AG04449 (cell line): ENCODE measurements around the gene PDXK.

ENCODE experiments used
- CTCF ChIA-PET: fragments of 350-600 bp; formaldehyde crosslinking; extraction: SDS; loops from one replicate; lab custom pipeline; 2021; ENCODE audit warnings: antibody characterized with exemption; lab: Yijun Ruan, JAX
- POLR2A ChIA-PET: fragments of 400-600, 350-600 bp; formaldehyde crosslinking; extraction: SDS; loops from one replicate; lab custom pipeline; 2020; ENCODE audit warnings: antibody characterized with exemption, inconsistent platforms; lab: Yijun Ruan, JAX
- DNase-seq: peaks from one replicate; pipeline ENCODE4 v3.0.0-alpha.2; 2010; ENCODE audit warnings: low read depth, low spot score
- H3K4me3 ChIP-seq: 2 replicates; pipeline ENCODE4 v1.5.1; 2011; ENCODE audit warnings: low read depth, mild to moderate bottlenecking, control low read depth, low read length
- CTCF ChIP-seq: IDR thresholded peaks from one replicate; pipeline ENCODE4 v1.5.1; 2011; ENCODE audit warnings: mild to moderate bottlenecking, moderate library complexity, low read length, control low read depth, inconsistent platforms; ENCODE audit not compliant: insufficient read depth; ENCODE audit errors: missing control alignments

Gene PDXK

GRCh38 chr21:43721206-43721605 is 2.3 kb downstream of the PDXK start:
- POLR2A ChIA-PET, result no interaction called here
- TF ChIP-seq CTCF, result no peak
- CTCF ChIA-PET, result interaction anchor here (3.0 kb wide), 1 partner anchor 8 kb away, joined by 10 read pairs; no protein-coding TSS in a partner anchor
- DNase-seq, result no peak
- peak overlapping the region; percentile 90; the same call in 1 of the 2 replicates for H3K4me3 ChIP-seq

GRCh38 chr21:43721939-43722338 is 3.0 kb downstream of the PDXK start:
- ChIA-PET CTCF (interaction anchor here (1.5 kb wide), 1 partner anchor 11 kb away, joined by 3 read pairs; no protein-coding TSS in a partner anchor), POLR2A (no interaction called here)
- H3K4me3 ChIP-seq, result no peak overlapping the region
- no peak for DNase-seq
- no peak for TF ChIP-seq CTCF

GRCh38 chr21:43723648-43724047 is 4.7 kb downstream of the PDXK start:
- ChIA-PET CTCF (no interaction called here), POLR2A (no interaction called here)
- TF ChIP-seq CTCF, result no peak
- no peak overlapping the region for H3K4me3 ChIP-seq
- no peak for DNase-seq

DNA sequence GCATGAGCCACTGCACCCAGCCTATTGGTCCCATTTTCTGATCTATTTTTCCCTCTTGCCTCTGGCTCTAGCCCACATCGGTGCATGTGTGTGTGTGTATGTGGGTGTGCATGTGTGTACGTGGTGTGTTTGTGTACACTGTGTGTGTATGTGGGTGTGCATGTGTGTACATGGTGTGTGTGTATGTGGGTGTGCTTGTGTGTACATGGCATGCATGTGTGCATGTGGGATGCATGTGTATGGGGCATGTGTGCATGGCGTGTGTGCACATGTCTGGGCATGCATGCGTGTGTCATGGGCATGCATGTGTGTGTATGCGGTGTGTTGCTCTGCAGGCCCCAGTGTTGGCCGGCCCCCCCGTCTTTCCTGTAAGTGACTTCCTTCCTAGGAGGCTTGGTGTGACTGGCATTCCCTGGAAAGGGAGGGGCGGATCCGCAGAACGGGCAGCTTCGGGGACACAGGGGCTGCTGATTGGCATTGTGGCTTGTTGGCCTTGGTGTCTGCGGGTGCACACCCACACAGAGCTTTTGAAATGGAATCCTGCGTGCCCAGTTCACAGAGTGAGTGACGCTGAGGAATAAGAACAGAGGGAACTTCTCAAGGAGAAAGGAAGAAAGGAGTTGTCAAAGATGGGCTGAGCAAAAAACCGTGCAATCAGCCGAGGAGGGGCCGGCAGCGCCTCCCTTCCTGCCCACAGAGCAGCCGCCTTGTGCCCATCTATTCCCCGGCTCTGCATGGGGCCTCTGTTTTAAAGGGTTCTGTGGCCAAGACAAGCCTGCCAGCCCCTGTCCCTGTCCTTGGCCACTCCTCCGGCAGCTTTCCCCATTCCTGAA is 8.0 kb downstream of the PDXK start:
- DNase-seq, result no peak
- POLR2A ChIA-PET, result no interaction called here
- no peak for TF ChIP-seq CTCF
- CTCF ChIA-PET, result interaction anchor here (1.8 kb wide), 1 partner anchor 19 kb away, joined by 6 read pairs; no protein-coding TSS in a partner anchor
- no peak overlapping the region for H3K4me3 ChIP-seq

DNA sequence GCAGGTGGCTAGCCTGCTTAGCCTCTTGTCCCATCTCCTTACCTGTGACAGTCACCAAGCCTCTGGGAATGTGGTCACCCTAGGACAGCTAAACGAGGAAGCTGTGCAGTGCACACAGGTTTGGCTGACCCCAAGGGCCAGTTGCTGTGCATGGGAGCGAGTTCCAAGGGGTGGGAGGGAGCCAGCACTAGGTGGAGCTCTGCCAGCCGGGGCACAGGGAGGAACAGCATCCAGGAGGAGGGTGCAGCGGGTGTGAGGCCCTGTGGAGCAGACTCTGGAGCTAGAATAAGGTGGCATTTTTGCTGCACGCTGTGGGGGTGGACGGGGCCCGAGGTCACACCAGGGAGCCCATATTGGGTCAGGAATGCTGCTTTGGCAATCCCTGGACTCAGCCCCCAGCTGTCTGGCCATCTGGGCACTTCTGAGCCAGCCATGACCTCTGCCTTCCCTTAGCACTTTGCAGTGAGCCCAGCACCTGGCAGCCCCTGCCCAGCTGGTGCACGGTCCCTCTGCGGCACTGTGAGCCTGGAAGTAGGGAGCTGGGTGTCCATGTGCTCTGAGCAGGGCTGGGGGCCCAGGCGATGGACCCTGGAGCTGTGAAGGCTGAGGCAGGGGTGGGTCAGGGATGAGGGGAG is 8.7 kb downstream of the PDXK start:
- CTCF ChIA-PET, result interaction anchor here (1.8 to 2.4 kb wide), 2 partner anchors 8 to 20 kb away, joined by 6 to 10 read pairs; partner anchors contain the start of gene PDXK
- POLR2A ChIA-PET, result interaction anchor here (1.6 to 2.3 kb wide), 2 partner anchors 8 to 15 kb away, joined by 8 to 15 read pairs; partner anchors contain the start of gene PDXK
- no peak for DNase-seq
- no peak overlapping the region; the same call in 1 of the 2 replicates for H3K4me3 ChIP-seq
- TF ChIP-seq CTCF, result no peak

DNA sequence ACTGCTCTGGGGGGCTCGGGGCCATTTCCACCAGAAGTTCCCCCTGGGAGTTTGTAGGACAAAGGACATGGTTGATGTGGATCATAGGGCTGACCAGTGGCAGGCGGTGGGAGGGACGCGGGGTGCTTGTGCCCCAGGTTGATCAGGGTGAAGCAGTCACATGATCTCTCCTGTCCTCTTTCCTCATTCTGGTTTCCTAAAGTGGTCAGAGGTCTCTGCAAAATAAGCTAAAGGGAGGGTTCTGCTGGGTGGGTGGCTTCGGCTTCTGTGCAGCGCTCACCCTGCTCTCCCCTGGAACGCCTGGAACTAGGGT is 9.2 kb downstream of the PDXK start:
- peak overlapping the region; percentile 61 for H3K4me3 ChIP-seq
- POLR2A ChIA-PET, result interaction anchor here (1.0 to 2.3 kb wide), 4 partner anchors 8 to 69 kb away, joined by 3 to 15 read pairs (median 6); partner anchors contain the start of genes HSF2BP, PDXK and RRP1B
- DNase-seq, result no peak
- CTCF ChIA-PET, result interaction anchor here (0.6 to 2.4 kb wide), 6 partner anchors 8 to 130 kb away, joined by 3 to 10 read pairs (median 4); partner anchors contain the start of gene PDXK
- TF ChIP-seq CTCF, result no peak
